Measurements from ENCODE around the gene FAM187B. TPM values are rescaled to one million over a fixed set of nuclear protein-coding genes. Genes with fewer than 3 reads are reported as not detected.

Gene FAM187B
- total RNA-seq, 2 donors from 2014 or later: 1.1 TPM; not detected in 1

- 3% methylated on average over 64 of the region's 66 CpGs for WGBS
- Histone ChIP-seq H3K9me3 (no peaks in the 10 kb centered on the region), H3K4me1 (replicated peaks) (peaks cover 9% of the 10 kb centered on the region), H3K27me3 (replicated peaks; ENCODE audit: insufficient read depth) (no peaks in the 10 kb centered on the region), H3K27ac (peak overlapping the region; percentile 94 to 96), H3K36me3 (peaks cover 0 to 30% of the 10 kb centered on the region in 2 donors), H3K4me3 (peak overlapping the region; percentile 67 to 81)
- peak; percentile 78 for DNase-seq (ENCODE audit: low spot score)
- TF ChIP-seq CTCF (IDR thresholded peaks at IDR 0.05) (peak; percentile 60 to 91 (median 79)), POLR2A (IDR thresholded peaks at IDR 0.05) (no peak)
- intact Hi-C loops (cut with DNase I): loop anchor here (5.0 to 10.0 kb wide), 2 partner anchors 127 to 225 kb away; partner anchors contain the start of genes FXYD7 and KRTDAP
These were observed 41.0 kb upstream of the FAM187B start for GRCh38 chr19:35269438-35270117.

GRCh38 chr19:35268536-35269437, 40.2 kb upstream of the FAM187B start, which contains the start of gene USF2:
Gene USF2, plus strand, starts transcription at chr19:35268962. Its CDS starts 140 bp downstream, at chr19:35269102.
- Histone ChIP-seq H3K9me3 (no peaks in the 10 kb centered on the region), H3K27me3 (replicated peaks; ENCODE audit: insufficient read depth) (no peaks in the 10 kb centered on the region), H3K4me1 (replicated peaks) (peaks cover 9% of the 10 kb centered on the region), H3K36me3 (peaks cover 0 to 30% of the 10 kb centered on the region in 2 donors), H3K27ac (peak within 1 kb of the TSS; percentile 94 to 96), H3K4me3 (peak within 1 kb of the TSS; percentile 67 to 81)
- TF ChIP-seq POLR2A (IDR thresholded peaks at IDR 0.05) (no peak), POLR2AphosphoS5 (IDR thresholded peaks at IDR 0.05) (no peak), CTCF (IDR thresholded peaks at IDR 0.05) (no peak)
- under 1% methylated on average over 78 of the region's 126 CpGs for WGBS
- intact Hi-C loops (cut with DNase I): loop anchor here (5.0 kb wide), 1 partner anchor 126 kb away; the partner anchor contains the start of gene FXYD7
- DNase-seq (ENCODE audit: low spot score): peak; percentile 67

GRCh38 chr19:35267818-35268535, 39.4 kb upstream of the FAM187B start:
- Histone ChIP-seq H3K36me3 (peaks cover 0 to 22% of the 10 kb centered on the region in 2 donors), H3K27ac (peak overlapping the region; percentile 94 to 96), H3K4me1 (replicated peaks) (peaks cover 9% of the 10 kb centered on the region), H3K4me3 (peak overlapping the region; percentile 67 to 81), H3K9me3 (no peaks in the 10 kb centered on the region), H3K27me3 (replicated peaks; ENCODE audit: insufficient read depth) (no peaks in the 10 kb centered on the region)
- intact Hi-C loops (cut with DNase I): loop anchor here (5.0 kb wide), 1 partner anchor 126 kb away; the partner anchor contains the start of gene FXYD7
- DNase-seq (ENCODE audit: low spot score): peak; percentile 59
- peak; percentile 55 for TF ChIP-seq POLR2A (IDR thresholded peaks at IDR 0.05)
- no peak for TF ChIP-seq POLR2AphosphoS5 (IDR thresholded peaks at IDR 0.05)
- TF ChIP-seq CTCF (IDR thresholded peaks at IDR 0.05): peak in 1 of 4 experiments; percentile 2
- WGBS: under 1% methylated on average over 57 of the region's 100 CpGs

GRCh38 chr19:35267353-35267817, 38.8 kb upstream of the FAM187B start:
- H3K4me1 ChIP-seq (replicated peaks): peaks cover 9% of the 10 kb centered on the region
- WGBS: under 1% methylated on average over 40 of the region's 40 CpGs
- no peaks in the 10 kb centered on the region for H3K27me3 ChIP-seq (replicated peaks; ENCODE audit: insufficient read depth)
- H3K36me3 ChIP-seq: peaks cover 0 to 19% of the 10 kb centered on the region in 2 donors
- no peak for TF ChIP-seq CTCF (IDR thresholded peaks at IDR 0.05)
- no peak for TF ChIP-seq POLR2AphosphoS5 (IDR thresholded peaks at IDR 0.05)
- TF ChIP-seq POLR2A (IDR thresholded peaks at IDR 0.05): no peak
- no peaks in the 10 kb centered on the region for H3K9me3 ChIP-seq
- intact Hi-C loops (cut with DNase I): loop anchor here (5.0 kb wide), 1 partner anchor 125 kb away; the partner anchor contains the start of gene FXYD7
- peak overlapping the region; percentile 67 to 81 for H3K4me3 ChIP-seq
- H3K27ac ChIP-seq: peak overlapping the region; percentile 94 to 96
- peak; percentile 33 for DNase-seq (ENCODE audit: low spot score)

Data from prostate gland (tissue), 2 donors.